ENCODE results near the gene DEFB132.
"Not testable (repeated sequence)": the region's sequence is repeated elsewhere in the genome, so short reads cannot be mapped to it uniquely, and the experiment has no call there.

Gene DEFB132, protein sequence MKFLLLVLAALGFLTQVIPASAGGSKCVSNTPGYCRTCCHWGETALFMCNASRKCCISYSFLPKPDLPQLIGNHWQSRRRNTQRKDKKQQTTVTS

DNA sequence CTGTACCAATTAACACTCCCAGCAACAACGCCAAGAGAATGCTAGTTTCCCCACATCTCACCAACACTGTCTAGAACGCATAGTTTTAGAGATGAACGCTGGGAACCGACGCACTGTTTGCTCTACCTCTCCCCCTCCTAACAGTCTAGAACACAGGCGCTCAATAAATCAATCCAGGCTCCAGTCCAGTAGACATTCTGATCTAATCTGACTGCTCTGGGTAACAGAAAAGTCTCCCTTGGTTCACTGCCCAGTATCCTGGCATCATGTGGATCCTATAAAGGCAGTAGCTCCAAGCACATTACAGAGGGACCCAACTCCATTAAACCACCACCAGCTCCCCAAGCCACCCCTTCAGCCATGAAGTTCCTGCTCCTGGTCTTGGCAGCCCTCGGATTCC lies at the start of gene DEFB132:
Gene DEFB132 (plus strand): TSS at position 306 of the 400 bp plus-strand sequence. CDS start 55 bp downstream, at position 361.
- no peak for DNase-seq

DNA sequence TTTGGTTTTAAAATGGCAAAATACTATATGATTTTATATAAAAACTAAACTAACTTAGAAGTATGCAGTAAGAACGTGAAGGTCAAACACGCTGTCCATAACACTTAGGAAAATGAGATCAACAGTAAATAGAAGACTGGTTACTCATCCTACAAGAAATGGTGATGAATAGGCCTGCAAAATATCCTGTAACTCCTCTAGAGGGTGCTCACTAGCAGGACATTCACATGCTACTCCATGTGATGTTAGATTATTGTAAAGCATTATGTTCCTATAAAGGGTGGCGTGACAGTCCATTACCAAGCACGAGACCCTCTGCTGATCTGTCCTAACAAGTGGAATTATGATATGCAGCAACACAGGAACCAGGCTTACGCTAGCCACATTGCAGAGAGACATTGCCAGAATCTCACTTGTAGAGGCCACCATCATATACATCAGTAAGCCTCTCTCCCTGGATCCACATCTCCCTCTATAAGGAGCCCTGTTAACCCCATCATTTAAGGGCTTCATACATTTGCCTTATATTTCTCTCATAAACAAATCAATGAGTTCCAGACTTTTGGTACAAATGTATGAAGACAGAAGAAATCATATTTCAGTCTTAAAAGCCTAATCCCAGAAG lies 48.5 kb upstream of the DEFB132 start:
- DNase-seq: no peak

DNA sequence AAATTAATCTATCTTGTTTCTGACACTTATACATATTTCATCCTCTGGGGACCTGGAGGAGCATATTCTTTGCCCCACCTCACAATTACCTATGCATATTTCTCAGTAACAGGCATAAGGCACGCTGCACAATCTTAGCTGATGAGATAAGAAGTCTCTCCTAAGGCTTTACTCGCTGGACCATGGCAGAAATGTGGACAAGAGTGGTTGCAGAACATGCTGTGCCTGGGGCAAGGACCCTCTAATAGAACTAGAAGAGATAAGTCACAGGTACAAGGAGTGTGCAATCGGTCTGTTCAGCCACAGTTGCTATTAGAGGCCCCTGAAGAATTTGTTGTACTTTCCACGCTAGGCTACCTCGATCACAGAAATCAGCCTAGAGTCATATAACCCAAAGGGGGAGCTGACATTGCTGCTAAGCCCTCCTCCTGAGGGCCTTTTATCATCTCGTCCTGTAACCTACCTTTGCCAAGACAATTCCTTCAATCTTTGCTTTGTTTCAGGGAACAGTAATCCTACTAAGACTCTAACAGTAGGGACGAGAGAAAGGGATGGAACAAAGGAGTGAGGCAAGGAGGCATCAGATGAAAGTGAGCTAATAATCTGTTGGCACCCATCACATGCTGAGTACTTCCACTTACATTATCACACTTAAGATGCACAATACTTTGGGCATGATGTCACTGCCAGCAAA lies 46.6 kb upstream of the DEFB132 start:
- DNase-seq: no peak

DNA sequence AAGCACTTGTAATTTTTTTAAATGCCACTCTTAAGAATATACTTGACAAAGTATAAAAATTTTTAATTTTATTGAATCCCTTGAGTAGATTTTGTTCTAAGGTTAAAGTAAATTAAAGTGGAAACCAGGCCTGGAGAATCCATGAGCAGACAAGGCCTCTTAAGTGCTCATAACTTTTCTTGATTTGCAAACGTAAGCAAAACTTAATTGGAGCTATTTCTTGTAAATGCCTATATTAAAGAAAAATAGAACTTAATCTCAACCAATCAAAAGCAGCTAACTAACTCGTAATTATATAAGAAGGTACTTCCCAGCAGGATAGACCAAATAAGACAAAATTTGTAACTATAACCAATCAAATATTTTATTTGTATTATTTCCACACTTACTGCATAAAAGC lies 43.1 kb upstream of the DEFB132 start:
- no peak for DNase-seq

DNA sequence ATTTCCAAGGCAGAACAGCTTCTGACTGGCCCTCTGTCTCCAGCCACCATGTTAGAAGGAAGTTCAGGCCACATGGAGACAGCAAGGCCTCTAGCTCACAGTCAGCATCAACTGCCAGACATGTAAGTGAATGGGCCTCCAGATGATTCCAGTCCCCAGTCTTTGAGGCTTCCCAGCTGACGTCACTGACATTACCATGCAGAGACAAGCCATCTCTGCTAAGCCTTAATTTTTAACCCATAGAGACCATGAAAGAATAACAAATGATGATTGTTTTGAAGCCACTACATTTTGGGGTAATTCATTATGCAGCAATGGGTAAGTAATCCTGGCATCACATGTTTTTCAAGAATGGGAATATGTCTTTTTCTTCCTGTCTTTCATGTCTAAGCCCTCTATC lies 41.7 kb upstream of the DEFB132 start:
- DNase-seq: no peak

DNA sequence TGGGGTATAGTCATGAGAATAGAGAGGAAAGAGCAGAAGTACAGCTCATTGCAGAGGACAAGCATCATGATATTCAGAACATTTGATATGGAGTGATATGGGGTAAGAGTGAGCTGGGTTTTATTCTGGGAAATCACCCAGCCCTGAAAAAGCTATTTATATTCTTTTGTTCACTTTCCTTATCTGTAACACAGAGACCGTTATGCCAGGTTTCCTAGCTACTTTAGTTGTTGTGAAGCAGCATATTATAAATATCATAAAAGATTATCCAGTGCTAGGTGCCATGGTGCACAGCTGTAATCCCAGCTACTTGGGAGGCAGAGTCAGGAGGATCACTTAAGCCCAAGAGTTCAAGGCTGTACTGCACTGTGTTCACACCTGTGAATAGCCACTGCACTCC lies 40.3 kb upstream of the DEFB132 start:
- DNase-seq: no peak

DNA sequence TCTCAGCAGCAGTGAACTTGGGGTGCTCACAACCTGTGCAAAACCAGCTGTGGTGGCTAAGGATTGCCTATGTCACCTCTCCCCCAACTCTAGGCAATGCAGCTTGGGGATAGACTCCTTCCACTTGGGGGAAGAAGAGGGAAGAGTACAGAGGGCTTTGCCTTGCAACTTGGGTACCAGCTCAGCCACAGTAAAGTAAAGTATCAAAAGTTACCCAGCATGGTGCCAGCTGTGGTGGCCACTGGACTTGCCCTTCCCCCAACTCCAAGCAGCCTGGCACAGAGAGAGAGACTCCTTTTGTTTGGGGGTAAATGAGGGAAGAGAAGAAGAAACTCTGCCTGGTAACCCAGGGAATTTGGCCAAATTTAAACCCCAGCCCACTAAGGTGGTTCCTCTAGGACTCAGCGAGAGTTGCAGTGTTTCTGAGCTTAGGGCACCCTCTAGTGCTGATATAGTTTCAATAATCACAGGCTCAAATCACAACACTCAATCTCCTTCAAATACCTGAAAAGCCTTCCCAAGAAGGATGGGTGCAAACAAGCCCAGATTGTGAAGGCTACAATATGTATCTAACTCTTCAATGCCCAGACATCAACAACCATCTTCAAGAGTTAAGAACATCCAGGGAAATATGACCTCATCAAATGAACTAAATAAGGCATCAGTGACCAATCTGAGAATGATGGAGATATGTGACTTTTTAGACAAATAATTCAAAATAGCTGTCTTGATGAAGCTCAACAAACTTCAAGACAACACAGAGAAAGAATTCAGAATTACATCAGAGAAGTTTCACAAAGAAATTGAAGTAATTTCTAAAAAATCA lies 38.0 kb upstream of the DEFB132 start:
- DNase-seq: no peak

DNA sequence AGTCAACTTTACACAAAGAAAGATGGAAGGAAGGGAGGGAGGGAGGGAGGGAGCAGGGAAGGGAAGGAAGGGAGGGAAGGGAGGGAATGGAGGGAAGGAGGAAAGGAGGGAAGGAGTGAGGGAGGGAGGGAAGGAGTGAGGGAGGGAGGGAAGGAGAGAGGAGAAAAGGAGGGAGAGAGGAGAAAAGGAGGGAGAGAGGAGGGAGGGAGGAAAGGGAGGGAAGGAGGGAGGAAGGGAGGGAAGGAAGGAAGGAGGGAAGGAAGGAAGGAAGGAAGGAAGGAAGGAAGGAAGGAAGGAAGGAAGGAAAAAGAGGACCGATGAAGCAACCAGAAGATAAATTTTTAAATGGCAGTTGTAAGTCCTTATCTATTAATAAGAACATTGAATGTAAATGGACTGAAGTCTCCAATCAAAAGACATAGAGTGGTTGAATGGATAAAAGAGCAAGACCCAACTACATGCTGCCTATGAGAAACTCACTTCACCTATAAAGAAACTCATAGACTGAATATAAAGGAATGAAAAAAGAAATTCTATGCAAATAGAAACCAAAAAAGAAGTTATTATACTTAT lies 36.2 kb upstream of the DEFB132 start:
- DNase-seq: no peak

DNA sequence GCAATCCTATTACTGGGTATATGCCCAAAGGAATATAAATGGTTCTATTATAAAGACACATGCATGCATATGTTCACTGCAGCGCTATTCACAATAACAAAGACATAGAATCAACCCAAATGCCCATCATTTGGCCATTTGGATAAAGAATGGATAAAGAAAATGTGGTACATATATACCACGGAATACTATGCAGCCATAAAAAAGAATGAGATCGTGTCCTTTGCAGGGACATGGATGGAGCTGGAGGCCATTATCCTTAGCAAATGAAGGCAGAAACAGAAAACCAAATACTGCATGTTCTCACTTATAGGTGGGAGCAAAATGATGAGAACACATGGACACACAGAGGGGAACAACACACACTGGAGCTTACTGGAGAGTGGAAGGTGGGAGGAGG lies 31.6 kb upstream of the DEFB132 start:
- not testable (repeated sequence) for DNase-seq

DNA sequence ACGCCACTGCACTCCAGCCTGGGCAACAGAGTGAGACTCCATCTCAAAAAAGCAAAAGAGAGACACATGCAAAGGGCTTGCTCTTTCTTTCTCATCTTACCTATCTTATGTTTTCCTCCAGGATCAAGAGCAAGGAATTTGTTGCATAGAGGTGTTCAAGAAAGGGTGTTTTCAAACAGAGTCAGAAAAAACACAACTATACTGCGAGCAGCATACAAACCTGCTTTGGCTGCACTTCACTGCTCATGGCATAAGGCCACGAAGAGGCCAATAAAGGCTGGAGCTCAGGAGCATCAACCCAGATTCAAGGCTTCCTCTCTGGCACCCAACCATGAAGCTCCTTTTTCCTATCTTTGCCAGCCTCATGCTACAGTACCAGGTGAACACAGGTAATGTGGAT lies 30.6 kb upstream of the DEFB132 start, which contains the start of gene DEFB129:
Gene DEFB129 (plus strand): TSS at position 301 of the 400 bp plus-strand sequence. CDS start 31 bp downstream, at position 332.
- DNase-seq: no peak

DNA sequence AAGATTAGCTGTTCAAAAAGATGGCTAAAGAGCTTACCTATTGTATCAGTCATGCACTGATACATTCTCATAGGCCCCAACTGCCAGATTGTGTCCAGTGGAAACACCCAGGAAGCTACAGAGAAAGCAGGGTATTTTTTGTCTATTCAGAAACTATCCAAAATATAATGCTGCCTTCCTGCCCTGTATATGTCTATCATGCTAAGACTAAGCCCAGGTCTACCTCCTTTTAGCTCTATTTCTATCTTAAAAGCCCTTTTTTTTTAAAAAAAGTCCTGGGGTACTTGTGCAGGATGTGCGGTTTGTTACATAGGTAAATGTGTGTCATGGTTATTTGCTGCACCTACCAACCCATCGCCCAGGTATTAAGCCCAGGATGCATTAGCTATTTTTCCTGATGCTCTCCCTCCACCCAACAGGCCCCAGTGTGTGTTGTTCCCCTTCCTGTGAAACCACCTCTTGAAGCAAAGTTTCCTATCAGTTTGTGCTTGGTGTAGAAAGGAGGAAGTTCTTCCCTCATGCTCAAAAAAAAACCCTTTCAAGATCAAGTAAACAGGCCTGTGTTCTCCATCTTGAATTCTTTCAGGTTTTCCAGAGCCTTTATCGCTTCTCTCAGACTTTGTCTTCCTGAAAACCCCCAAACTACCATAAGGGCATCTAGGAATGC lies 30.0 kb upstream of the DEFB132 start:
- DNase-seq: no peak

DNA sequence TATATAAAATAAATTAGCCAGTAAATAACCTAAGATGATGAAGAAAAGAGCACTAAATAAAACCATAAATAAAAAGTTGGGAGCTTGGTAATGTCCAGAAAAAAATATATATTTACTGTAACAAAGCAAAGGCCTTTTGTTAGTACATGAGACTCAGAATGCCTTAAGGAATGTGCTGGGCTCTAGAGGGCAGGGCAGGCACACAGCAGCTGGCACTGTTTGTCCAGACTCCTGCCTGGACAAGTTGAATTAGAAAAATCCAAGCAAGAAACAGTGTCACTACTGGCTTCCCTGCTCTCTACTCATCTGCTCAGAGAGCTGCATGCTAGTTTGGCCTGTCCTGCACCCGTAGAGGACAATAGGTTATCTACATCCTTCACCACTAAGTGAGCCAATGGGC lies 21.6 kb upstream of the DEFB132 start:
- DNase-seq: no peak

DNA sequence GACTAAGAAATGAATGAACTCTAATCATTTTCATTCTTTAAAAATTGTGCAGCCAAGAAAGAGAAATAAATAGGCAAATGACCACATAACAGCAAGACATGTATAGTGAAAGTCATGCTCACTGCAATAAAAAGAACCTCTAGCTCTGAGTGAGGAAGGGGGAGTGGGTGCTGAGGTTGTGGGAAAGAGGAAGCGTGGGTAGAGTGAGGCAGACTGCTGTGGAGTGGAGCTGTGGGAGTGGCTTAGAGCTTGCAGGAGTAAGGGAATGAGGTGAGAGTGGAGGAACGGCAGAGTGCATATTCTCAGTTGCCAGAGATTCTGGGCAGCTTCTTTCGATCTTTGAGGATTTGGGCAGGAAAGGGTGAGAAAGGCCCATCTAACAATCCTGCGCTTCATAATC lies 20.0 kb upstream of the DEFB132 start:
- no peak for DNase-seq

DNA sequence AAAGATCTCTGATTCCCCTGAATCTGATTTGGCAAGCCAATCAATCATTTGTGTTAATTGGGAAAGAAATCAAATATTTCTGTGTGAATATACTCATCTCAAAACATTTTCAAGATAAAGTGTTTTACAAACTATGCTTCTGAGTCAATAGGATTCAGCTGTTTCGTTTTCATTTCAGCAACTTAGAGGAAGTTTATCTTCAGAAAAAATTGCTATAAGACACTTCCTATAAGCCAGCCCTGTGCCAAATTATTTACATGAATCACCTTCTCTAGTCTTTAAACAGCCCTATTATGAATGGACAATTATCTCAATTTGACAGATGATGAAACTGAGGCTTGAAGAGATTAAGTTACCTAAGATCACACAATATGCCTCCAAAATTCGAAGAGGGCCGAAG lies 19.6 kb upstream of the DEFB132 start:
- DNase-seq: no peak

DNA sequence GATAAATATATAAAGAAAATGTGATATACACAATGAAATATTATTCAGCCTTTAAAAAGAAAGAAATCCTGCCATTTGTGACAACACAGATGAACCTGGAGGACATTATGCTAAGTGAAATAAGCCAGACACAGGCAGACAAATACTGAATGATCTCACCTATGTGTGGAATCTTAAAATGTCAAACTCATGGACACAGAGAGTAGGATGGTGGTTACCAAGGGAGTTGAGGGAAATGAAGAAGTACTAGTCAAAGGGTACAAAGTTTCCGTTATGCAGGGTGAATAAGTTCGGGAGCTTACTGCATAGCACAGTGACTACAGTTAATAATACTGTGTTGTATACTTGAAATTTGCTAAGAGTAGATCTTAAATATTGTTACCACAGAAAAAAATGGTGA lies 14.6 kb upstream of the DEFB132 start:
- no peak for DNase-seq

DNA sequence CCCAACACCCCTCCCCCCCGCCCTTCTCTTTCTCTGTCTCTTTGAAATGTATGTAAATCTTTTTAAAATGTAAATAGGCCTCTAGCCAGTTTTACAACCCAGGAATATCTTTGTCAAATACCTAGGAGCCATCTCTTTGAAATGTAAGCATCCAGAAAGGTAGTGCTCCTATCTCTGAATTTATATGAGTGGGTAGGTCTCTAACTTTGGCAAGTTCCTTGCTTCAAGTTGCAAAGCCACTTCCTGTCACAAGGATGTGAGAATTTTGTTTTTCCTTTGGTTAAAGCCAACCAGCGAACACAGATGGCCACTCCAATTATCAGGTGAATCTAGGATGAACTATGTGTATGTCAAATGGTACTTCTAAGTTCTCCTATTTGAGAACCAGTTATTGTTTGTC lies 6.2 kb upstream of the DEFB132 start:
- DNase-seq: no peak

DNA sequence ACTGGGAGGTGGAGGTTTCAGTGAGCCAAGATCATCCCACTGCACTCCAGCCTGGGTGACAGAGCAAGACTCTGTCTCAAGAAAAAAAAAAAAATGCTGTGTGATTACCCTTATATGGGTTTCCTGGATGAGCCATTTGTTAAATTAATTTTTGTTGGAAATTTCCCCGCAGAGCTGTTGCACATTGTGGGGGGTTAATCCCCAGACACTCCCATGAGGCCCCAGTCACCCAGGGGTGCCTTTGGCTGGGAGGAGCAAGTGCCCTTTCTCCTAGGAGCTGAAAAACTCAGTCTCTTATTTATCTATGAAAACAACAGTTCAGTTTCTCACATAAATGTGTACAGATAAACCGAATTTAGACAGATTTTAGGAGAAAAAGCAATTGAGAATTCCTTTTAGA lies 4.7 kb upstream of the DEFB132 start:
- no peak for DNase-seq

DNA sequence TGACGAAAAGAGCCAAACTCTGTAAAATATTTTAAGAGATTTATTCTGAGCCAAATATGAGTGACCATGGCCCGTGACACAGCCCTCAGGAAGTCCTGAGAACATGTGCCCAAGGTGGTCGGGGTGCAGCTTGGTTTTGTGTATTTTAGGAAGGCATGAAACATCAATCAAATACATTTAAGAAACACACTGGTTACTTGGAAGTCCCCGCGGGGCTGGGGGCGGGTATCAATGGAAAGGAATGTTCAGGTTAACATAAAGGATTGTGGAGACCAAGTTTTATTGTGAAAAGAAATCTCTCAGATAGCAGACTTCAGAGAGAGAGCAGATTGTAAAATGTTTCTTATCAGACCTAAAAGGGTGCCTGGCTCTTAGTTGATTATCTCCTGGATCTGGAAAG lies 4.1 kb upstream of the DEFB132 start:
- DNase-seq: not testable (repeated sequence)

DNA sequence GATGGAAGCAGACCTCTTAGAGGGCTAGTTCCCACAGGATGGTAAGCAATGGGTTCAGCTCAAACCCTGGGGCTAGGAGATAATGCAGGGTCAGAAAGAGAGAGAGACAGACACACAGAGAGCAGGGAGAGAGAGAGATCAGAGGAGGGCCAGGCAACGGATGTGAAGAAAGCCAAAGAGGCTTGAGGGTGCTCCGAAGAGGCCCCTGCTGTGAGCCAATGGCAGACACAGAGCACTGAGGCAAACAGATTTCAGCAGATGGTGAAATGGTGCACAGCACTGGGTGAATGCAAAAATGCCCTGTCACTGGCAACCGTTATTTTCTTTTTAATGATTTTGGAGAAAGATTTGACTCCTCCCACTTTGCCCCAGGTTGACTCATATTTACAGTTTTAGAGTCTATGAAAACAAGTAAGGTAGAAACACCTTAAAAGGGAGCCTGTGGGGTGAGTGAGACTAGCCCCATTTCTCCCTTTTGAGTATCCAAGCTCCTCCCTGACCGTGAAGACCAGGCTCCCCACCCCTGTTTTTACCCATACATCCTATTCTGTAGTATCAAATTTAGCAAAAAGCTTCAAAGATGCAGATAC lies 840 bp downstream of the DEFB132 start:
- no peak for DNase-seq

DNA sequence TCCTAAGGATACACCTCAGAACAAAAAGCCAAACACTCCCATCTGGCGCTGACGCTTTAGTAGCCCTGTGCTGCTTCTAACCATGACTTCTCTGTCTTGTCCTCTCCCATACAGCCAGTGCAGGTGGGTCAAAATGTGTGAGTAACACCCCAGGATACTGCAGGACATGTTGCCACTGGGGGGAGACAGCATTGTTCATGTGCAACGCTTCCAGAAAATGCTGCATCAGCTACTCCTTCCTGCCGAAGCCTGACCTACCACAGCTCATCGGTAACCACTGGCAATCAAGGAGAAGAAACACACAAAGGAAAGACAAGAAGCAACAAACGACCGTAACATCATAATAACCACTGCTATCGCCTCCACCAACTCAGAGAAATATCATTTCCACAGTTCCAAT lies 1.4 kb downstream of the DEFB132 start:
- no peak for DNase-seq

DNA sequence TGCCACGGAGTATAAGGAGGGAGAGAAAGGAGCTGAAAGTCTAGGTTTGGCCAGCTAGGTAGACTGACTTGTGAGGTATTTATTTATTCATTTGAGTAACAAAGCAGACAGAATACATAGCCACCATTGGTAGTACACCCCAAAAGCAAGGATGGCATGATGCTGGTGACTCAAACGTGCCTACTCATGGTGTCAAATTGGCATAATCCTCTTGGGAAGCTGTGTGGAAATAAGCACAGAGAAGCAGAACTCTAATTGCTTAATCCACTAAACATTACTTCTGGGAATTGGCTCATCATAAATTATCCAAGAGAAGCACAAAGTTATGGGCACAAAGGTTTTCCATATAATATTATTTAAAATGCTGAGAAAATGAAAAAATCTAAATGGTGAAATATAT lies 2.5 kb downstream of the DEFB132 start:
- no peak for DNase-seq

DNA sequence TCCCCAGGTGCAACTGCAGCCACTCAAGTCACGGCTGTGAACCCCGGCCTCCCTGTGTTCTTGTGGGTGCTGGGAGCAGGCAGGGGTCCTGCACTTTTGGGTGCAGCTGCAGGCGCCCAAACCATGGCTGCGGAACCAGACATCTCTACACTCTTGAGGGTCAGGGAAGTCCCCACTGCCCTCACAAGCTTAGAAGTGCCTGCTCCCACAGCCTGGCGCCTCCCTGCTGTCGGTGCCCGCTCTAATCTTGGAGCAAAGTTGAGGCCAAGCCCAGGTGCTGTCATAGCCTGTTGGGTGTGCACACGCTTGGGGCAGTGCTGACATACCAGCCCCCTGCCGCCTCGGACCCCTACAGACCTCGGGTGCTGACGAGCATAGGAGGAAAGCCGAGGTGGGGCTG lies 6.2 kb downstream of the DEFB132 start:
- no peak for DNase-seq

Measured in left hindlimb (tissue), 1 donor.